Measurements from ENCODE around the gene MICALL2.

The MICALL2 gene

DNA sequence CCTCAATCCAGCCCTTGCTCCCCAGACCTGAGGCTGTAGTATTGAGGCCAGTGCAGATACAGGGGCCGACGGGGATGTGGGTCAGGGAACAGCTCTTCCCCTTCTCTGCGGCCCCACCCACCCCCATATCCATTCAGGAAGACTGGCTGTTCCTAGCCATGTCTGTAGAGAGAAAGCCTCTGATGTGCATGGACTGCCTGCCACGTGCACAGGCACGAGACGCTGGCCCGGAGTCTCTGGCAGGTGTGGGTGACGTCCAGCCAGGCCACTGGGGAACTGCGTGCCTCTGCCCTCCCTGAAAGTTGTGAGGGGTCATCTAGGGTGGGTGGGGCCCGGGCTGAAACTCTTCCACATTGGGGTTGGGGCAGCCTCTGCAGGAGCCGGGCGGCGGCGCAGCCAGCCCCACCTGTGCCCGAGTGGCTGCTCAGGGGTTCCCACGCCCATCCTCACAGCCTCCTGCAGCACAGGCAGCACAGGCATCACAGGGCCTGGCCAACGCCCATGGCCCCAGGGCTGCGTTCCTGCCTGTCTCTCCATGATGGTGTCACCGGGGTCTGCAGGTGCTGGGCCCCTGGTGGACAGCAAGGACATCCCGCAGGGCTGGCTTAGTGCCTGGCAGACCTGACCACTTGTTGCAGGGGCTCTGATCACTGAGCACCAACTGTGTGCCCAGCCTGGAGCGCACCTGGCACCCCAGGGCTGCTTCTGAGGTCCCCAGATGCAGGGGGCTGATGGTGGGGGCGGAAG, 27.5 kb downstream of the MICALL2 start:
- no peak for DNase-seq

DNA sequence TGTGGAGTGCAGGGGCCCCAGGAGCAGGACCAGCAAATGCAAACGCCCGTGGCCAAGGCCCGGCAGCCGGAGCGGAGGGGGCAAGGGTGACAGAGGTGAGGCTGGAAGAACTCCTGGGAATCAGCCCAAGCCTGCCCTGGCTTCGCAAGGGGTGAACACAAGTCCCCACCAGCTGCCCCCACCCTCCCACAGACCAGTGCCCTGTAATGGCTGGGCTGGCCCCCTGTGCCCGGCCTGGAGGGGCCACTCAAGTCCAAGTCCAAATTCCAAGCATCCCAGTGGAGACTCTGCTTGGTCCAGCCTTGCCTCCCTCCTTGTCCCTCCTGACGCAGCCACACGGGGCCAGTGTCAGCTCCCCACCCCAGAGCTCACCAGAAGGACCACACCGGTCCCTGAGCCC, 28.0 kb downstream of the MICALL2 start:
- no peak for DNase-seq

DNA sequence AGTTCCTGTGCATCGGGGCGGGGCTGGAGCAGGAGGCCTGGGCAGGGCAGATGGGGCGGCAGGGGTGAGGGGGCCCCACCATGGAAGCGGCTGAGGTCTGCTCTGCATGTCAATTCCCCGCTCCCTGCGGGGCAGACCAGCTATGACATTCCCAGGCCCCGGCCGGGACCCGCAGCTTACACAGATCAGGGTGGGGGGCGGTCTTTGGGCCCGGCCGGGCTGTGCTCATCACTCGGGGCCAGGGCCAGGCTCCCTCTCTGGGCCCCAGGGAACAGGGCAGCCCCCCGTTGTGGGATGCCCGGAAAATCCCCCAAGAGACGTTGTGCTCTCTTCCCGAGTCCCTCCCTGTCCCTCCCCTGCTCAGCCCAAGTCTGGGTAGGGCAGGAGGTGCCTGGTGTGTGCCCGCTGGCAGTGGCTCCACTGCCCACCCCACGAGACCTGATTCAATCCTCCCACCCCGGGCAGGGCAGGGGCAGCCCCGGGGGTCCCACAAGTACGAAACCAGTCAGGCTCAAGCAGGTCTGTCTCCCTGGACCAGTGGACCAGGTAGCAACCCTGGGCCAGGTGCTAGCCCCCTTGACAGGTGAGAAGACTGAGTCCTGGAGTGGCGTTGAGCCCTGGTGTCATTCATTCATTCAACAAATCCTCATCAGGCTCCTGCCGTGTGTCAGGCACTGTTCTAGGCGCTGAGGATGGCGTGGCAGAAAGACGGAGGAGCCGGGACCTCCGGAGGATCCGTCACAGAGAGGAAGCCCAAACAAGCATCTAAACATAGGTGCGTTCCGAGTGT, 29.0 kb downstream of the MICALL2 start:
- DNase-seq: no peak

DNA sequence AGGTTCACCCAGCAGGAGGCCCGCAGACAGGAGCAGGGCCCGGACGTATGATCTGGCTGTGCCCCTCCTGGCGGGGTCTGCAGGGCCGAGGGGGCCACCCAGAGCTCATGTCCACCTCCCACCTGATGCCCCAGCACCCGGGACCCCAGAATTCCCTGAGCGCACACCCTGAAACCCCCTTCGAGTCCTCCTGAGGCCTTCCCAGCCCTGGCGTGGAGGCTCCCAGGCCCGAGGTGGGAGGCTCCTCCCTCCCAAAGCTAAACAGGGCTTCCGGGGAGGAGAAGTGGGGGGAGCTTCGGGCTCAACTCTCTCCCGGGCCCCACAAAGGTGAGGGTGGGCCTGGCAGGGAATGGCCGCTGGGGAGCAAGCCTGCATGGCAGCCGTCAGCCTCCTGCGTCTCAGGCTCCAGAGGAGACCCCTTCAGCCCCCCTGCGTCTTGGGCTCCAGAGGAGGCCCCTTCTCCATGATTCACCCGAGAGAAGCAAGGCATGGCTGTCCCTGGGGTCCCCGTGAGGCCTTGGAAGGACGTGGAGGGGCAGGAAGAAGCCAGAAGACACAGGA, 30.2 kb downstream of the MICALL2 start:
- DNase-seq: no peak

DNA sequence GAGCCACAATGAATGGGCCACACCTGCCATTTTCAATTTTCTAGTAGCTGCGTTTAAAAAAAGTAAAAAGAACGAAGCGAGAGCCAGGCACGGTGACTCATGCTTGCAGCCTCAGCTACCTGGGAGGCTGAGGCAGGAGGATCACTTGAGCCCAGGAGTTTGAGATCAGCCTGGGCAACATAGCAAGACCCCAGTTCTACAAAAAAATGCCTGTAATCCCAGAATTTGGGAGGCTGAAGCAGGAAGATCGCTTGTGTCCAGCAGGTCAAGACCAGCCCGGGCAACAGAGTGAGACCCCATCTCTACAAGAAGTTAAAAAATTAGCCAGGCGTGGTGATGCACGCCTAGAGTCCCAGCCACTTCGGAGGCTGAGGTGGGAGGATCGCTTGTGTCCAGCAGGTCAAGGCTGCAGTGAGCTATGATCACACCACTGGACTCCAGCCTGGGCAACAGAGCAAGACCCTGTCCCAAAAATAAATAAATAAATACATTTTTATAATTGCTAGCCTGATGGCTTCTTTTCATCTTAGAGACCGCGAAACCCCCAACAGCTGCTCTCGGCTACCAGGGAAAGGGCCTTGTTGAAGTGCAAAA, 32.1 kb downstream of the MICALL2 start:
- DNase-seq: no peak

DNA sequence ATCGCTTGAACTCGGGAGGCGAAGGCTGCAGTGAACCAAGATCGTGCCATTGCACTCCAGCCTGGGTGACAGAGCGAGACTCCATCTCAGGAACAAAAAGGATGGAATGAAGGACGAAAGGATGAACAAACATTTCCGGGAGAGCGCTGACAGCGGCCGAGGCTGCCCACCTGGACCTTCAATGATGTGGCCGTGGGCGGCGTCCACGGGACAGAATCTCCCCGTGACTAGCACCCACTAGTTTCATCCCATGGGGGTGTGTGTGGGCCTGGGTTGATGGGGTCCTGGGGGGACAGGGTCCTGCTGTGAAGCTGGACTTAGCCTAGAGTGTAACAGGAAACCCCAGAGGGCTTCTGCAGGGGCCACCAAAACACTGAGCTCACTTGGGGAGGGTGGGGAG, 32.8 kb downstream of the MICALL2 start:
- no peak for DNase-seq

DNA sequence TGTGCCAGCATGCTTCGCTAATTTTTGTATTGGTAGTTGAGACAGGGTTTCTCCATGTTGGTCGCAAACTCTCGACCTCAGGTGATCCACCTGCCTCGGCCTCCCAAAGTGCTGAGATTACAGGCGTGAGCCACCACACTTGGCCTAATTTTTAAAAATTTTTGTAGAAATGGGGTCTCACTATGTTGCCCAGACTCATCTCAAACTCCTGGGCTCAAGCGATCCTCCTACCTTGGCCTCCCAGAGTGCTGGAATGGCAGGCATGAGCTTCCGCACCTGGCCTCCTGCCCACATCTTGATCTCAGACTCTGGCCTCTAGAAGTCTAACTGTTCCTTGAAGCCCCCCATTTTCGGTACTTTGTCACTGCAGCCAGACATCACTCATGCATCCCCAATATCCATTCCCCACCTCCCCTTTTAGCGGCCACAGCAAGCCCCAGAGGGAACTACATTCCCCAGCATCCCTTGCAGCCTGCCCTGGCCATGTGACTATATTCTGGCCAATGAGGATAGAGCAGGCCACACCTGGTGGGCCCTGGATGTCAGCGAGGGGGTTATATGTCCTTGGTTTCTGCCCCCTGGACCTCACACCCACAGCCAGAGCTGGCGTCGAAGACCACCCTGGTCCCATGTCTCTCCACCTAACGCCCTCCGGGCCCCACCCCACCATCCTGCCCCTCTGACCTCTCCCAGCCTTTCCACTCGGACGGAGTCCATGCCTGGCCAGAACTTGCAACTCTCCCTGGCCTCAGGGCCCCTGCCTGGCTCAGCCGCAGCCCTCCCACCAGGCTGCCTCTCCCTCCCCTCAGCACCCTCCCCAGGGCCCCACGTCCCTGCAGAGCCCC, 33.8 kb downstream of the MICALL2 start:
- DNase-seq: no peak

DNA sequence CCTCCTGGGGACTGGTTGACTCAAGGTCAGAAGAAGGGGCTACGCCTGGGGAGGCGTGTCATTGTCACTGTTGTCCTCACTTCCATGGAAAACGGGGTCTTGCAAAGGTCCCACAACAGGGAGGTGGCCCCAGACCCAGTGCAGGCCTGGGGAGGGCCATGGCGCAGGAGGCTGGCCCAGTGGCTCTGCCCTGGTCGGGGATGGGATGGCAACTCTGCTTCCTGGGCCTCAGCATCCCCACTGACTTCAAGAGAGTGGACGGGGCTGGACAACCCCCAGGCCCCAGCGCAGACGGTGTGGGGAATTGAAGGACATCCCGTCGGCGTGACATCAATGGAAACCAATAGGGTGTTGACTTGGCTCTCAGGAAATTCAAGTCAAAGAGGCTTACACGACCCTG, 35.2 kb downstream of the MICALL2 start:
- DNase-seq: no peak

DNA sequence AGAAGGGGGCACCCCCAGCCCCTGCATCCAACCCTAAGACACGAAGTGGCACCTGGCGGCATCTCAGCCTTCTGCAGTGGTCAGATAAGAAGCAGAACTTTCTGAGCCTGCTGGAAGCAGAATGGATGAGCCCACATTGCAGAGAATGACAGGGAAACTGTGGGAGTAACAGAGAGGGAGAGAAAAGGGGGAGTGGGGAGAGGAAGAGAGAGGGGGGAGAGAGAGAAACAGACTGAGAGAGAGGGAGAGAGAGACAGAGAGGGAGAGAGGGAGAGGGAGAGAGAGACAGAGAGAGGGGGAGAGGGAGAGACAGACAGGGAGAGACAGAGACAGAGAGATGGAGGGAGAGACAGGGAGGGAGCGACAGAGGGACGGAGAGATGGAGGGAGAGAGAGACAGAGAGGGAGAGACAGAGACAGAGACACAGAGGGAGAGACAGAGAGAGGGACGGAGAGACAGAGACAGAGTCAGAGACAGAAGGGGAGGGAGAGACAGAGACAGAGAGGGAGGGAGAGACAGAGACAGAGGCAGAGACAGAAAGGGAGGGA, 35.9 kb downstream of the MICALL2 start:
- DNase-seq: no peak

DNA sequence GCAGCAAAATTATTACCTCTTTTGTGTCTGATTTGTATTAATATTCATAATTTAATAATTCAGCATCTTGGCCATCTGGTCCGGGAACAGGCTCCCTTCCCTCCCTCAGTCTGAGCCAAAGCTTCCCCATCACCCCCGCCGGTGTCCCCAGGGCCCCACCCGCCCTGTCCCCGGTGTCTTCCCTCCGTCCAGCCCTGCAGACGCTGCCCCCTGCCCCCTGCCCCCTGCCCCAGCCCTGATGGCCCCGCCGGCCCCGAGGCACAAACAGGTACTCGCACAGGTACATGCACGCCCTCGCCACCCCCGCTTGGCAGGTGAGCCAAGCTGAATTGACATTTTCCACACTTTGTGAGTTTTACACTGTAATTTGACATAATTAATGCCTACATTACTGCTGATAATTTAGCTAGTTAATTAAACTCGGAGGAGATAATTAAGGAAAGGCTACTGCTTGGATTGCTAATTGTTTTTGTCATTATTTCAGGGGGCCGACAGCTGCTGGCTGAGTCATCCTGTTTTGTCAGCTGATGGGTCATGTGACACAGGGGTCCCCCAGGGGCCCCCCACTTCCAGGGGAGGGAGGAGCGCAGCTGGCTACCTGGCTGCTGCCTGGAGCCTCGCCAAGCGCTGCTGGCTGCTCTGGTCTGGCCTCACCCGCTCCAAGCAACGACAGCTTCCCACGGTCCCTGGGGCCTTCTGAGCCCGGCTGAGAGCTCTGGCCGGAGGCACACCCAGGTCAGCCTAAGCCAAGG, 36.6 kb downstream of the MICALL2 start:
- DNase-seq: no peak

DNA sequence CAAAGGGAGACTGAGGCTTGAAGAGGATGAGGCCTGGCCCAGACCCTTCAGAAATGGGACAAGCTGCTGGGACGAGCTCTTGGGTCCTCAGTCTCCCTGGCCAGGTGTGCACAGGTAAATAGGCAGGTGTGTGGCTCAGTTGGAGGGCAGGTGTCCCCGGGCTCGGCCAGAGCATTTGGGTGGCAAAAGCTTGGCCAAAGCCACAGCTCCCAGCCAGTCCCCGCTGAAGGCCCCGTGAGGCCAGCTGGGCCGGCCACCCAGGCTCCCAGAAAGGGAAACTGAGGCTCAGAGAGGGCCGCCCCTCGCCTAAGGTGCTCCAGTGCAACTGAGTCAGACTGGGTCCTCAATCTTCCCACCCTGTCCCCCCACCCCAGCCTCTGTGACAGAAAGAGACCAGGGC, 37.3 kb downstream of the MICALL2 start:
- DNase-seq: no peak

DNA sequence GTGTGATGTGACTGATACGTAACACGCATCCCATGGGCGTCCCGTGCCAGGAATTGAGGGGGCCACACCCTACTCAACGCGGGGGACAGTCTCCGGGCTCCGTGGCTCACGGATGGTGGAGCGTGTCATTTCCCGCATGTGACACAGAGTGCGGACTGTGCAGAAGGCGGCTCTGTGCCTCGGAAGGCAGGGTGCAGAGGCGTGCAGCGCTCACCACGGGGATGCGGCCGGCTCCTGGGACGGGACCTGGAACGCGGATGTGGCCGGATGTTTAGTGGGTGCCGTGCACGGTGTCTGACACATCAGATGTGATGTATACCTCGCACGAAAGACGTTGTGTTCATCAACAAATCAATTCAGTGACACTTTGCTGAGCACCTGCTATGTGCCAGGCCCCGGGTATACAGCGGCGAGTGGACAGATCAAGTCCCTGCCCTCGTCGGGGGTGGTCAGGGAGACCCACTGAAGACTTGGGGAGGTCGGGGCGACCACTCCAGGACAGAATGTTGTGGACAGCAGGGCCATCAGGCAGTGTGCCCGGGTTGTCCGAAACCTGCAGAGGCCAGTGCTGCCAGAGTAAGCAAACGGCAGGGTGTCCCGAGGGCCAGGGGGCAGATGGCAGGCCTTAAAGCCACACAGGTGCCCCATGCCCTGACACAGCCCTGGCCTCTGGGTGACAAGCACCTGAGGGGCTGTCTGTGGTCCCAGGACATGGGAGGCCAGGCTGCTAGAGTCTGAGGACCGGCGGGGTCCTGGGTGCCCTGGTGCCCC, 38.1 kb downstream of the MICALL2 start:
- no peak for DNase-seq

DNA sequence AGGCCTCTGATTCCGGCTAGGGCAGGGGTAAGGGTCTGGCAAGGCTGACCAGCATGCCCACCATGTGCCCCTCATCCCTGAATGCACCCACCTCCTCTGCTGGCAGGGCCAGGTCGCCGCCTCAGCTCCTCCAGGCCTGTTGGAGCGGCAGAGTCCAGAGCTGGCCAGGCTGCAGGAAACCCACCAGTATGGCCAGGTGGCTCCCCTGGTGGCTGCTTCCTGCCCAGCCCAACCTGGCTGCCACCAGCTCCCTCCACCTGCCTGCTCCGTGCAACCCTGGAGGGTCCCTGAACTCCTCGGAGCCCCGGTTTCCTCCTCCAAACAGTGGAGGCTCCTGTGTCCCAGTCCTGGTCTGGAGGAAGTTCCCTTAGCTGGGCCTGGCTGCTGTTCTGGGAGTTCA, 39.6 kb downstream of the MICALL2 start:
- no peak for DNase-seq

DNA sequence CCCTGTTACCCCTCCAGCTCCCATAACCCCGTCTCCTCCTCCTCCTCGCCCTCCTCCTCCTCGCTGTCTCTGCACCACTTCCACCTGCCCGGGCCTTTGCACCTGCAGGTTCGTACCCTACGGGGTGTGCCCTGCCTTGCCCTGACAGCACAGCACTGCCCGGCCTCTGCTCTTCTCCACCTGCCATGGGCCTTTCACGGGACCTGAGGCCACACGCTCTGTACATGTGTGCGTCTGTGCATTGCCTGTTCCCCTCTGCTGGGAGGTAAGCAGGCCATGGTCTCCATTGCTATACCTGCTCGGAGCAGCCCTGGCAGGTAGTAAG, 40.0 kb downstream of the MICALL2 start:
- no peak for DNase-seq

DNA sequence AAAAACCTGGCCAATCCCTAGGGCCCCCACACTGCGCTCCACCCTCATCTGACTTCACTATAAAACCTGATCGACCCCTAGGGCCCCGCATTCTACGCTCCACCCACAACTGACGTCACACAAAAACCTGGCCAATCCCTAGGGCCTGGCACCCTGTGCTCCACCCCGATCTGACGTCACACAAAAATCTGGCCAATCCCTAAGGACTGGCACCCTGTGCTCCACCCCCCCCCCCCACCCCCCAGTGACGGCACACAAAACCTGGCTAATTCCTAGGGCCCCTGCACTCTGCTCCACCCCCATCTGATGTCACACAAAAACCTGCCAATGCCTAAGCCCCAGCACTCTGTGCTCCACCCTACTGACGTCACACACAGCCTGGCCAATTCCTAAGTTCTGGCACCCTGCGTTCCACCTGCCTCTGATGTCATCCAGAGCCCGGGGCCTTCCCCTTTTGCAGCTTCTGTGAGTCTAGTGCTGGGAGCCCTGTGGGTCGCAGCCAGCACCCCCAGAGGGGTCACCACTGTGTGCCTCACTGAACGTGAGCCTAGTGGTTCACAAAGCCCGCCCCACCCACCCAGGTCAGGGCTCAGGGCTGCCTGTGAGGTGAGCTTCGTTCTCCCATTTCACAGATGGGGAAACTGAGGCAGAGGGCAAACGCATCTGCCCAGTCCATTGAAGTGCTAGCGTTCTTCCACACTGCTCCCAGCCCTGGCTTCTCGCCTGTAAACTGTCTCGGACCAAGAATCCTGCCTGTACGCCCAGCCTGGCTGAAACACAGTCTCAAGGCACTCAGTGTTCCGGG, 40.6 kb downstream of the MICALL2 start:
- no peak for DNase-seq

DNA sequence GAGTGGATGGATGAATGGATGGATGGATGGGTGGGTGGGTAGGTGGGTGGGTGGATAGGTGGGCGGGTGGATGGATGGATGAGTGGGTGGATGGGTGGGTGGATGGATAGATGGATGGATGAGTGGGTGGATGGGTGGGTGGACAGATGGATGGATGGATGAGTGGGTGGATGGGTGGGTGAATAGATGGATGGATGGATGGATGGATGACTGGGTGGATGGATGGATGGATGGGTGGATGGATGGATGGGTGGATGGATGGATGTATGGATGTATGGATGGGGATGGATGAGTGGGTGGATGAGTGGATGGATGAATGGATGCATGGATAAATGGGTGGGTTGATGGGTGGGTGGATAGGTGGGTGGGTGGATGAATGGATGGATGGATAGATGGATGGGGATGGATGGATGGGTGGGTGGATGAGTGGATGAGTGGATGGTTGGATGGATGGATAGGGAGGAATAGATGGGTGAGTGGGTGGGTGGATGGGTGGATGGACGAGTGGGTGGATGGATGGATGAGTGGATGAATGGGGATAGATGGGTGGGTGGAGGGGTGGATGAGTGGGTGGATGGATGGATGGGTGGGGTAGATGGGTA, 43.8 kb downstream of the MICALL2 start:
- DNase-seq: no peak

DNA sequence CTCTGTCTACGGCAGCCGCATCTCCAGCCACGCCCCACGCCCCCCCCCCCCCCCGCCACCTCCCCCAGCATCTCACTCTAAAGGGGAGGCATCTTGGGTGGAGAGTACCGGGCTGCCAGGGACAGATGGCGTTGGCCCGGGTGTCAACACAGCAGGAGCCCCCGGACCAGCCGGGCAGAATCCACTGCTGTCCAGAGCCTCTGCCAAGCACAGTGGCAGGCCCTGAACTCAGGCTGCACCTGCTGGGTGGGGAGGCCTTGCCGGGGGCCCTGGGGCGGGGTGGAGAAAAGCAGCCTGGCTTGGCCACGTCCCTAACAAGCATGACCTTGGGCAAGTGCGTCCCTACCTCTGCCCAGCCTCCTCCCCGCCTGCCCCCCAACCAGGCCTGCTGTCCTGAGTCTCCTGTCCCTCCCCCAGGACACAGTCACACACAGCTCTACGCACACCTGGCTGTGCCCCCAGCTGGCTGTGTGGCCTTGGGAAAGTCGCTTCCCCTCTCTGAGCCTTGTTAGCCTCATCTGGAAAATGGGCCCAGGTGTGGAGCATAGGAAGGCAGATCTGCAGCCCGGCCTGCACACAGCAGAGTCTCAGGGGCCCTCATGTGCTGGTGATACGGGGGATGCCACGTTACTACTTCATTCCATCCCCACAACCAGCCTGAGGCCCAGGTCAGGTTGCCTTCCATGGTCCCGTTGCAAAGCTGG, 45.2 kb downstream of the MICALL2 start:
- DNase-seq: no peak

DNA sequence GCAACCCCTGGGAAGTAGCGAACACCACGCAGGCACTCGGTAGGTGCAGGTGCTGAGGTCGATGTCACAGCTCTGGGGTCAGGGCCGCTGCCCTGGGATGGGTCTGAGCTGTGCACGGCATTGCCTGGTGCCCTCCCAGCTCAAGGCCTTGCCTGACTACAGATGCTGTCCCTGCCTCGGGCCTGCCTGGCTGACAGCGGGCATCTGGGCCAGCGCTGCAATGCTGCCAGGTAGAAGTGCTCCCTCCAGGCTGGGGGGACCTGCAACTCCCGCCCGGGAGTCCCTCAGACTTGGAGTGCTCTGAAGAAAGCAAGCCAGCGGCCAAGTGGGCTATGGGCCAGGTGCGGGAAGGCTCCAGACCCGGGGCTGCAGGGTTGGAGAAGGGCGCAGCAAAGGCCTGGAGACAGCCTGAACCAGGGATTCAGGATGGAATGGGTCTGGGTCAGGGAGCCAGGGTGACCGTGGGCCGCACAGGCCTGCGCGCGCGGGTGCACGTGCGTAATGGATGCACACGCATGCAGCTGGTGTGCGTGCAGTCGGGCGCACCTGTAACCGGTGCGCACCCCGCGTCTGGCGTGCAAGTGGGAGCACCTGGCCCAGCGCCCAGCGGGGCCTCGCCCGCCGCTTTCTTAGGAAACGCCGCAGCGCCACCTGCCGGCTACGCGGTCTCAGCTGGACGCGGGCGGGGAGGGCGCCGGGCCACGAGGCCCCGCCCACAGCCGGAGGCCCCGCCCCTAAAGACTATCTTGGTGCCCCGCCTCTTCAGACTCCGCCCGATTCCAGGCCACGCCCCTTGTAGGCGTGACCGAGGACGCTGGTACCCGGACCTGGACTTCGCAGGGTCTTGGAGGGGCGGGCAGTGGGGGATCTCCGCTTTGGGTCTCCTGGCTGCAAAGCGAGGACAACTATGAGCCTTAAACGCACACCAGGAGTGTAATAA, 46.7 kb downstream of the MICALL2 start:
- peak; percentile 79 for DNase-seq

All from HCEC 1CT (cell line).